Measurements from ENCODE around the gene EIF5AL1.

Gene EIF5AL1

DNA sequence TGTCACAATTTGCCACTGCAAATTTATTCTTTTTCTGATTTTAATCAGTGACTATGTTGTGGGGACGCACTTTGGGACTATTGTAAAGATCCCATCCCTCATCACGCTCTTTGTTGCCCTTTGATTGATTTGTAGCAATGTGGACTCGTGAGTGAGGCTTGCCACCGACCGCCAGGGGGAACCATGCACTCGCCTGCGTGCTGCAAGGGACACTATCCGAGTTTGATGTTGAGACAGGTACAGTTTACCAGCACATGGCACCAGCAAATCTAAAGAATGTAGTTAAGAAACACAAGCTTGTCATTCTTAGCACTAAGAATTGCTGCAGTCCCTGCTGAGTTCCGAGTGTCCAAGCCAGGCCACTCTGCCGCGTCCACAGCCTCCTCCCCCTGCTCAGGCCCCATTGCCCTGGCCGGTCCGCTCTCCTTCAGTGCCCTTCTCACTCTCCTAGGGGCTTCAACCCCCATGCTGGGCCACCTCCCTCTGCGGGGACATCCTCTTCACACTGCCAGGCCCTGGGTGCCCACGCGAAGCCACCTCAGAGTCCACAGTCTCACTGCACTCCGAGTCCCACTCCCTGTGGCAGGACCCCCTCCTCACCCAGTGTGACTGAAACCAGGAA is 49.9 kb downstream of the EIF5AL1 start:
- peak; percentile 71 to 74 for DNase-seq

DNA sequence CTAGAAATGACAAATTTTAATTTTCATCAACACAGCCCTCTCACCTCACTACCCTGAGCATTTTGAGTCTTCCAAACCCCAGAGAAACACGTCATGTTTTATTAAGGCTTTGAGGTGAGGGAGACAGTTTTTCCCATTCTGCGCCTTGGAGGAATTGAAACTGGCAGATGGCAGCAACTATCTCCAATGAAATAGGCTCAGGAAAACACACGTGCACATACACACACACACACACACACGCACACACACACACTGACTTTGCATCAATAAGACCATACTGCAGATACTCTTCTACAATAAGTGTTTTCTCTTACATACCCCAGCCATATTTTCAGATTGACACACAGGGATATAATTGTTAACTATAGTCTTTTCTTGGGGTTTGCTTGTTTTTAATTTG is 51.1 kb downstream of the EIF5AL1 start:
- no peak for DNase-seq
